ENCODE results near the gene C1QTNF4. TPM values are rescaled to one million over a fixed set of nuclear protein-coding genes. Genes with fewer than 3 reads are reported as not detected.
A peak's percentile ranks its signal among the peaks of the same experiment; 100 is the strongest.

C1QTNF4 gene
- total and polyA plus RNA-seq, 5 donors from 2014 or later: 0.16 to 1.3 TPM; not detected in 3

GRCh38 chr11:47606731-47607130, 12.5 kb upstream of the C1QTNF4 start:
- DNase-seq (no peak), ATAC-seq (ENCODE audit: low read depth in 2 of 2) (no peak)
- H3K4me3 Mint-ChIP-seq: no peak overlapping the region
- no peak overlapping the region for H3K4me3 ChIP-seq (ENCODE audit: low read depth, low read length)
- no peak overlapping the region for H3K27ac Mint-ChIP-seq
- H3K9me3 ChIP-seq (ENCODE audit: control insufficient read depth in 2 of 2, low read length in 2 of 2): no peaks in the 10 kb centered on the region
- H3K27ac ChIP-seq (ENCODE audit: insufficient read depth, low read length, poor library complexity, severe bottlenecking): no peak overlapping the region
- peaks cover 20% of the 10 kb centered on the region for H3K36me3 Mint-ChIP-seq
- H3K36me3 ChIP-seq (ENCODE audit: control insufficient read depth, insufficient read depth, low read length): no peaks in the 10 kb centered on the region
- H3K27me3 Mint-ChIP-seq: peaks cover 5% of the 10 kb centered on the region
- no peaks in the 10 kb centered on the region for H3K4me1 ChIP-seq (ENCODE audit: control insufficient read depth, insufficient read depth, low read length, poor library complexity, severe bottlenecking)
- peaks cover 0 to 2% (median 0%) of the 10 kb centered on the region in 4 donors for H3K4me1 Mint-ChIP-seq
- H3K9me3 Mint-ChIP-seq: no peaks in the 10 kb centered on the region
- no peaks in the 10 kb centered on the region for H3K27me3 ChIP-seq (ENCODE audit: control insufficient read depth, insufficient read depth, low read length)

- Histone ChIP-seq H3K4me1 (ENCODE audit: control insufficient read depth, insufficient read depth, low read length, poor library complexity, severe bottlenecking) (no peaks in the 10 kb centered on the region), H3K4me3 (ENCODE audit: low read depth, low read length) (no peak overlapping the region), H3K27me3 (ENCODE audit: control insufficient read depth, insufficient read depth, low read length) (no peaks in the 10 kb centered on the region), H3K36me3 (ENCODE audit: control insufficient read depth, insufficient read depth, low read length) (no peaks in the 10 kb centered on the region), H3K9me3 (ENCODE audit: control insufficient read depth in 2 of 2, low read length in 2 of 2) (no peaks in the 10 kb centered on the region), H3K27ac (ENCODE audit: insufficient read depth, low read length, poor library complexity, severe bottlenecking) (no peak overlapping the region)
- Mint-ChIP-seq H3K36me3 (peaks cover 20% of the 10 kb centered on the region), H3K4me3 (no peak overlapping the region), H3K27ac (peak overlapping the region in 1 of 3 donors; percentile 87), H3K27me3 (peaks cover 5% of the 10 kb centered on the region), H3K4me1 (no peaks in the 10 kb centered on the region), H3K9me3 (no peaks in the 10 kb centered on the region)
- ATAC-seq (ENCODE audit: low read depth in 2 of 2) (no peak), DNase-seq (no peak)
These were observed 11.7 kb upstream of the C1QTNF4 start for GRCh38 chr11:47605921-47606320.

- Histone ChIP-seq H3K27ac (ENCODE audit: insufficient read depth, low read length, poor library complexity, severe bottlenecking) (no peak overlapping the region), H3K9me3 (ENCODE audit: control insufficient read depth in 2 of 2, low read length in 2 of 2) (no peaks in the 10 kb centered on the region), H3K4me1 (ENCODE audit: control insufficient read depth, insufficient read depth, low read length, poor library complexity, severe bottlenecking) (no peaks in the 10 kb centered on the region), H3K27me3 (ENCODE audit: control insufficient read depth, insufficient read depth, low read length) (no peaks in the 10 kb centered on the region), H3K36me3 (ENCODE audit: control insufficient read depth, insufficient read depth, low read length) (no peaks in the 10 kb centered on the region), H3K4me3 (ENCODE audit: low read depth, low read length) (no peak overlapping the region)
- no peaks in the 10 kb centered on the region for H3K4me1 Mint-ChIP-seq
- no peak overlapping the region for H3K4me3 Mint-ChIP-seq
- H3K36me3 Mint-ChIP-seq: peaks cover 20% of the 10 kb centered on the region
- DNase-seq (no peak), ATAC-seq (ENCODE audit: low read depth in 2 of 2) (no peak)
- no peak overlapping the region for H3K27ac Mint-ChIP-seq
- peaks cover 0 to 1% (median 0%) of the 10 kb centered on the region in 7 donors for H3K9me3 Mint-ChIP-seq
- peaks cover 11% of the 10 kb centered on the region for H3K27me3 Mint-ChIP-seq
These were observed 9.1 kb upstream of the C1QTNF4 start for GRCh38 chr11:47603295-47603694.

GRCh38 chr11:47599902-47600301, 5.7 kb upstream of the C1QTNF4 start:
- H3K4me1 Mint-ChIP-seq: no peaks in the 10 kb centered on the region
- H3K27ac ChIP-seq (ENCODE audit: insufficient read depth, low read length, poor library complexity, severe bottlenecking): no peak overlapping the region
- peaks cover 0 to 2% (median 0%) of the 10 kb centered on the region in 7 donors for H3K9me3 Mint-ChIP-seq
- ATAC-seq (ENCODE audit: low read depth in 2 of 2) (no peak), DNase-seq (no peak)
- no peaks in the 10 kb centered on the region for H3K9me3 ChIP-seq (ENCODE audit: control insufficient read depth in 2 of 2, low read length in 2 of 2)
- H3K27me3 Mint-ChIP-seq: peaks cover 14% of the 10 kb centered on the region
- no peaks in the 10 kb centered on the region for H3K36me3 ChIP-seq (ENCODE audit: control insufficient read depth, insufficient read depth, low read length)
- peaks cover 6% of the 10 kb centered on the region for H3K36me3 Mint-ChIP-seq
- H3K27me3 ChIP-seq (ENCODE audit: control insufficient read depth, insufficient read depth, low read length): no peaks in the 10 kb centered on the region
- no peak overlapping the region for H3K27ac Mint-ChIP-seq
- H3K4me1 ChIP-seq (ENCODE audit: control insufficient read depth, insufficient read depth, low read length, poor library complexity, severe bottlenecking): no peaks in the 10 kb centered on the region
- no peak overlapping the region for H3K4me3 ChIP-seq (ENCODE audit: low read depth, low read length)
- H3K4me3 Mint-ChIP-seq: no peak overlapping the region

GRCh38 chr11:47595967-47596366, 1.8 kb upstream of the C1QTNF4 start:
- H3K9me3 ChIP-seq (ENCODE audit: control insufficient read depth in 2 of 2, low read length in 2 of 2): no peaks in the 10 kb centered on the region
- no peak overlapping the region for H3K27ac ChIP-seq (ENCODE audit: insufficient read depth, low read length, poor library complexity, severe bottlenecking)
- DNase-seq: no peak
- peaks cover 0 to 9% (median 0%) of the 10 kb centered on the region in 4 donors for H3K4me1 Mint-ChIP-seq
- peaks cover 17% of the 10 kb centered on the region for H3K27me3 ChIP-seq (ENCODE audit: control insufficient read depth, insufficient read depth, low read length)
- peaks cover 8% of the 10 kb centered on the region for H3K4me1 ChIP-seq (ENCODE audit: control insufficient read depth, insufficient read depth, low read length, poor library complexity, severe bottlenecking)
- no peak overlapping the region for H3K27ac Mint-ChIP-seq
- H3K4me3 Mint-ChIP-seq: no peak overlapping the region
- no peaks in the 10 kb centered on the region for H3K36me3 ChIP-seq (ENCODE audit: control insufficient read depth, insufficient read depth, low read length)
- no peak for ATAC-seq (ENCODE audit: low read depth in 2 of 2)
- peaks cover 0 to 2% (median 0%) of the 10 kb centered on the region in 7 donors for H3K9me3 Mint-ChIP-seq
- H3K36me3 Mint-ChIP-seq: peaks cover 8% of the 10 kb centered on the region
- H3K27me3 Mint-ChIP-seq: peaks cover 36% of the 10 kb centered on the region
- no peak overlapping the region for H3K4me3 ChIP-seq (ENCODE audit: low read depth, low read length)

- no peak for ATAC-seq (ENCODE audit: low read depth in 2 of 2)
- Mint-ChIP-seq H3K4me3 (no peak overlapping the region), H3K4me1 (peaks cover 0 to 9% (median 0%) of the 10 kb centered on the region in 4 donors)
These were observed 818 bp upstream of the C1QTNF4 start for GRCh38 chr11:47595029-47595428.

GRCh38 chr11:47593492-47593933, 698 bp downstream of the C1QTNF4 start:
- Histone ChIP-seq H3K9me3 (ENCODE audit: control insufficient read depth in 2 of 2, low read length in 2 of 2) (no peaks in the 10 kb centered on the region), H3K36me3 (ENCODE audit: control insufficient read depth, insufficient read depth, low read length) (no peaks in the 10 kb centered on the region), H3K4me1 (ENCODE audit: control insufficient read depth, insufficient read depth, low read length, poor library complexity, severe bottlenecking) (peaks cover 8% of the 10 kb centered on the region), H3K4me3 (ENCODE audit: low read depth, low read length) (no peak overlapping the region), H3K27ac (ENCODE audit: insufficient read depth, low read length, poor library complexity, severe bottlenecking) (no peak overlapping the region), H3K27me3 (ENCODE audit: control insufficient read depth, insufficient read depth, low read length) (peaks cover 17% of the 10 kb centered on the region)
- Mint-ChIP-seq H3K27me3 (peaks cover 35% of the 10 kb centered on the region), H3K36me3 (peaks cover 8% of the 10 kb centered on the region), H3K4me3 (peak overlapping the region in 2 of 4 donors; percentile 27 to 67), H3K27ac (no peak overlapping the region), H3K9me3 (peaks cover 0 to 2% (median 0%) of the 10 kb centered on the region in 7 donors), H3K4me1 (peaks cover 0 to 9% (median 0%) of the 10 kb centered on the region in 4 donors)
- DNase-seq (no peak), ATAC-seq (ENCODE audit: low read depth in 2 of 2) (no peak)

More at GRCh38 chr11:47595029-47595428, 818 bp upstream of the C1QTNF4 start:
- DNase-seq: no peak
- peaks cover 17% of the 10 kb centered on the region for H3K27me3 ChIP-seq (ENCODE audit: control insufficient read depth, insufficient read depth, low read length)
- H3K36me3 ChIP-seq (ENCODE audit: control insufficient read depth, insufficient read depth, low read length): no peaks in the 10 kb centered on the region
- peaks cover 36% of the 10 kb centered on the region for H3K27me3 Mint-ChIP-seq
- H3K4me3 ChIP-seq (ENCODE audit: low read depth, low read length): no peak overlapping the region
- H3K9me3 ChIP-seq (ENCODE audit: control insufficient read depth in 2 of 2, low read length in 2 of 2): no peaks in the 10 kb centered on the region
- H3K4me1 ChIP-seq (ENCODE audit: control insufficient read depth, insufficient read depth, low read length, poor library complexity, severe bottlenecking): peaks cover 8% of the 10 kb centered on the region
- H3K9me3 Mint-ChIP-seq: peaks cover 0 to 2% (median 0%) of the 10 kb centered on the region in 7 donors
- H3K27ac ChIP-seq (ENCODE audit: insufficient read depth, low read length, poor library complexity, severe bottlenecking): no peak overlapping the region
- peaks cover 8% of the 10 kb centered on the region for H3K36me3 Mint-ChIP-seq
- no peak overlapping the region for H3K27ac Mint-ChIP-seq

GRCh38 chr11:47592970-47593369, 1.2 kb downstream of the C1QTNF4 start:
- H3K4me3 ChIP-seq (ENCODE audit: low read depth, low read length): no peak overlapping the region
- H3K36me3 ChIP-seq (ENCODE audit: control insufficient read depth, insufficient read depth, low read length): no peaks in the 10 kb centered on the region
- no peak overlapping the region for H3K27ac Mint-ChIP-seq
- H3K36me3 Mint-ChIP-seq: peaks cover 8% of the 10 kb centered on the region
- no peak overlapping the region for H3K27ac ChIP-seq (ENCODE audit: insufficient read depth, low read length, poor library complexity, severe bottlenecking)
- H3K9me3 ChIP-seq (ENCODE audit: control insufficient read depth in 2 of 2, low read length in 2 of 2): no peaks in the 10 kb centered on the region
- H3K4me3 Mint-ChIP-seq: no peak overlapping the region
- H3K4me1 ChIP-seq (ENCODE audit: control insufficient read depth, insufficient read depth, low read length, poor library complexity, severe bottlenecking): peaks cover 8% of the 10 kb centered on the region
- H3K27me3 ChIP-seq (ENCODE audit: control insufficient read depth, insufficient read depth, low read length): peaks cover 17% of the 10 kb centered on the region
- peaks cover 34% of the 10 kb centered on the region for H3K27me3 Mint-ChIP-seq
- no peaks in the 10 kb centered on the region for H3K9me3 Mint-ChIP-seq
- ATAC-seq (ENCODE audit: low read depth in 2 of 2) (no peak), DNase-seq (no peak)
- peaks cover 0 to 9% (median 0%) of the 10 kb centered on the region in 4 donors for H3K4me1 Mint-ChIP-seq

All from CD4-positive, CD25-positive, alpha-beta regulatory T cell (primary cell).